HG03135 (cell line): Measurements from ENCODE around the gene TGFA.
A peak's percentile ranks its signal among the peaks of the same experiment; 100 is the strongest.

Experiments used
- ATAC-seq: cut with Tn5 transposase; IDR thresholded peaks from one replicate; pipeline ENCODE4 v1.9.1; 2021; ENCODE audit warnings: mild to moderate bottlenecking, moderate library complexity; ENCODE audit not compliant: unreplicated experiment

Gene TGFA

GRCh38 chr2:70553584-70554337 lies at the start of gene TGFA:
Gene TGFA, minus strand, starts transcription at chr2:70553826. Its CDS starts 59 bp downstream, at chr2:70553767.
- peak; percentile 87 for ATAC-seq

GRCh38 chr2:70603066-70603465 lies 49.4 kb upstream of the TGFA start:
- no peak for ATAC-seq

GRCh38 chr2:70598197-70598596 lies 44.6 kb upstream of the TGFA start:
- no peak for ATAC-seq

GRCh38 chr2:70596739-70597138 lies 43.1 kb upstream of the TGFA start:
- no peak for ATAC-seq

- ATAC-seq: no peak
Observed at GRCh38 chr2:70596293-70596692, 42.7 kb upstream of the TGFA start.

GRCh38 chr2:70583091-70583490 lies 29.5 kb upstream of the TGFA start:
- ATAC-seq: no peak

GRCh38 chr2:70580352-70580751 lies 26.7 kb upstream of the TGFA start:
- ATAC-seq: no peak

GRCh38 chr2:70574618-70575017 lies 21.0 kb upstream of the TGFA start:
- no peak for ATAC-seq

- no peak for ATAC-seq
Observed at GRCh38 chr2:70574109-70574508, 20.5 kb upstream of the TGFA start.

- ATAC-seq: no peak
Observed at GRCh38 chr2:70570041-70570661, 16.5 kb upstream of the TGFA start.

GRCh38 chr2:70569559-70569958 lies 15.9 kb upstream of the TGFA start:
- no peak for ATAC-seq

- ATAC-seq: no peak
Observed at GRCh38 chr2:70566906-70567305, 13.3 kb upstream of the TGFA start.

- ATAC-seq: no peak
Observed at GRCh38 chr2:70566464-70566863, 12.8 kb upstream of the TGFA start.

- ATAC-seq: no peak
Observed at GRCh38 chr2:70565039-70565731, 11.6 kb upstream of the TGFA start.

- no peak for ATAC-seq
Observed at GRCh38 chr2:70561893-70562292, 8.3 kb upstream of the TGFA start.

GRCh38 chr2:70560442-70560841 lies 6.8 kb upstream of the TGFA start:
- no peak for ATAC-seq

- no peak for ATAC-seq
Observed at GRCh38 chr2:70560040-70560439, 6.4 kb upstream of the TGFA start.

- no peak for ATAC-seq
Observed at GRCh38 chr2:70558195-70558808, 4.7 kb upstream of the TGFA start.

GRCh38 chr2:70557171-70557838 lies 3.7 kb upstream of the TGFA start:
- ATAC-seq: no peak

GRCh38 chr2:70556608-70557007 lies 3.0 kb upstream of the TGFA start:
- ATAC-seq: no peak

- no peak for ATAC-seq
Observed at GRCh38 chr2:70554338-70554892, 789 bp upstream of the TGFA start.
